ENCODE measurements around the gene ESRRA.

The ESRRA gene

GRCh38 chr11:64352995-64353714 is 47.8 kb downstream of the ESRRA start:
- DNase-seq, result no peak

DNA sequence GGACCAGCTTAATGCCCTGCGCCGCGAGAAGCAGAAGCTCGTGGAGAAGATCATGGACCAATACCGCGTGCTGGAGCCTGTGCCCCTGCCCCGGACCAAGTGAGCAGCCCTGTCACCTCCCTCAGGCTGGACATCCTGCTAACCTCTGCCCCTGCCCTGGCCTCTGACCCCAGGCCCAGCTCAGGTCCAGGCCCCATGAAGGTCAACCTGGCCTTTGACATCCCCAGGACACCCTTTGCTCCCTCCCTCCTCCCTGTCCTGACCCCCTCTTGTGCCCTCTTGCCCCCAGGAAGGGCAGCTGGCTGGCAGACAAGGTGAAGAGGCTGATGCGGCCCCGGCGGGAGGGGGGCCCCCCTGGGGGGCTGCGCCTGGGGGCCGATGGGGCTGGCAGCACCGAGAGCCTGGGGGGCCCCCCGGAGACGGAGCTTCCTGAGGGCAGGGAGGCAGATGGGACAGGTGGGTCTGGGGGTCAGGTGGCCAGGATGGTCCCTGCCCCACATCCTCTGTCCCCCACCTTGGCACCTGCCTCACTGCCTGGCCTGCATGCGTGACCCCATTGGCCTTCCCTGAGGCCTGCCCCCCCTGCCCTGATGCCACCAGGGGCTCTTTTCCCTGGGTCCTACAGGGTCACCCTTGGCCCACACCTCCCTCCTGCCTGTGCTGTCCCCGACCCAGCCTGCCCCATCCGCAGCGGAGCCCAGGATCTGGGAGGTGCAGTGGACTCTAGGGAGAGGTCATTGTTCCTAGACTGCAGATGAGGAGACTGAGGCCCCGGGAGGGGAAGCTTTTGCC is 48.6 kb downstream of the ESRRA start:
- no peak for DNase-seq

DNA sequence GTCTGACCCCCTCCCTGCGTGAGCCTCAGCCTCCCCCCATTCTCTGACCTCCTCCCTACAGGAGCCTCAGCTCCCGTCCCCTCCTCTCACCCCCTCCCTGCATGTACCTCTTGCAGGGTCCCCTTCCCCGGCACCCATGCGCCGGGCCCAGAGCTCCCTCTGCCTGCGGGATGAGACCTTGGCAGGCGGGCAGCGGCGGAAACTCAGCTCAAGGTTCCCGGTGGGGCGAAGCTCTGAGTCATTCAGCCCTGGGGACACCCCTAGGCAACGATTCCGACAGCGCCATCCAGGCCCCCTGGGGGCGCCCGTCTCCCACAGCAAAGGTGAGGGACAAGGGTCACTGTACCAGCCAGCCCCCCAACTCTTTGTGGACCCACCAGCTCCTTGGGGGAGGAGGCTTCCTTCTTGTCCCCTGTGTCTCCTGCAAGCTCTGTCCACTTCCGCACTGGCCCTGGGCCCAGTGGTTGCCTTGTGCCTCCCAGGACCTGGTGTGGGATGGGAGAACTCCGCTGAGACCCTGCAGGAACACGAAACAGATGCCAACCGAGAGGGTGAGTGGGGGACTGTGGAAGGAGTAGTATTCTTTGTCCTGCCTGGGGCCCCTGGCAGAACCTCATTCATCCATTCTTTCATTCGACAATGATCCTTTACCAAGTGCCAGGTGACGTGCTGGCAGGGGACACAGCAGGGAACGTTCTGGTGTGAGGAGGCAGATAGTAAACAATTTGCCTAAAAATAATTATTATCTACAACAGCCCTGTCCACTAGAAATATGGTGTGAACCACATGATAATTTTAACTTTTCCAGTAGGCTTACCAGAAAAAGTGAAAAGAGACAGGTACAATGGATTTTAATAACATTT is 50.0 kb downstream of the ESRRA start:
- peak; percentile 79 for DNase-seq

DNA sequence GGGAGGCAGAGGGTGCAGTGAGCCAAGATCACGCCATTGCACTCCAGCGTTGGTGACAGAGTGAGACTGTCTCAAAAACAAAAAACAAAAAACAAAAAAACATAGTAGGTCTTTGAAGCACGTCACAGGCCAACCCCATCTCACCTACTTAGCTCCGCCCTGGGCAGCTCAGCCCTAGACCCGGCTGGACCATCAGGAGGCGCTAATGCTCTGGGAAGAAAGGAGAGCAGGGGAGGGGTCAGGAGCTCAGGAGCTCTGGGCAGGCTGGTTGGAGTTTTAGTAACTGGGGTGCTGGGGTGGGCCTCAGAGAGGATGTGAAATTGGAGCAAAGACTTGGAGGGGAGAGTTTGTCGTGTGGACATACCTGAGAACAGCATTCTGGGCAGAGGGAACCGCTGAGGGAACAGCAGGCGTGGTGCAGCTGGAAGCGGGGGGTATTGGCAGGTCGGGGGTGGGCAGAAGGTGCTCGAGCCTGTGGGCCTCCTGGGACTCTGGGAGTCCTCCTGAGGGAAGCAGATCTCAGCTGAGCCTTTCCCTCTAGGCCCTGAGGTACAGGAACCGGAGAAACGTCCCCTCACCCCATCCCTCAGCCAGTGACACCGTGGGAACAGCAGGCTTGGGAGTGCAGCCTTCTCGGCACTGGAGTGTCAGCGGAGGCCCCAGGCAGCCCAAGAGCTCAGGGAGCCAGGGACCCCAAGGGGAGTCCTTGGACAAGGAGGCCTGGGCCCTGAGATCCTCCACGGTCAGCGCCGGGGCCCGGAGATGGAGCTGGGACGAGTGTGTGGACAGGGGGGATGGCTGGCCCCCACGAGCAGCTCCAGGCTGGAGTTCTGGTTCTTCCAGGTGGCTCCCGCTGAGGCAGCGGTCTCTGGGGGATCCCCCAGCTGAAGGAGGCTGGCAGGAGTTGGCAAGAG is 51.4 kb downstream of the ESRRA start:
- DNase-seq, result peak; percentile 46

DNA sequence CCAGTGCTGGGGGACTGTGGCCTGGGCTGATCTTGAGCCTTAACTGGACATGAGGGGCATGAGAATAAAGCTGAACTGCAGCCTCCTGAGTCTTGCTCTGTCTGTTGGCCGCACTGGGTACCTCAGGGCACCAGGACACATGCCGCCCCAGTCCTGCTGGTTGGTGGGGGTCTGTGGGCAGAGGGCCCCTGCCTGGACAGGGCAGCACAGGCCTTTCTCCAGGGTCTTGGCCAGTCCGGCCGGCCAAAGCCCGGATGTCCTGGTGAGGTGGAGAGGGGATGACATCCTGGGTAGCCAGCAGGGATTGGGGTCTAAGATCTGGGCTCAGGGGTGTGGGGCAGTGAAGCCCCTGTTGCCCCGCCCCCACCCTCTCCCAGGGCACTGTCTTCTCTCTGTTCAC is 52.1 kb downstream of the ESRRA start:
- no peak for DNase-seq

DNA sequence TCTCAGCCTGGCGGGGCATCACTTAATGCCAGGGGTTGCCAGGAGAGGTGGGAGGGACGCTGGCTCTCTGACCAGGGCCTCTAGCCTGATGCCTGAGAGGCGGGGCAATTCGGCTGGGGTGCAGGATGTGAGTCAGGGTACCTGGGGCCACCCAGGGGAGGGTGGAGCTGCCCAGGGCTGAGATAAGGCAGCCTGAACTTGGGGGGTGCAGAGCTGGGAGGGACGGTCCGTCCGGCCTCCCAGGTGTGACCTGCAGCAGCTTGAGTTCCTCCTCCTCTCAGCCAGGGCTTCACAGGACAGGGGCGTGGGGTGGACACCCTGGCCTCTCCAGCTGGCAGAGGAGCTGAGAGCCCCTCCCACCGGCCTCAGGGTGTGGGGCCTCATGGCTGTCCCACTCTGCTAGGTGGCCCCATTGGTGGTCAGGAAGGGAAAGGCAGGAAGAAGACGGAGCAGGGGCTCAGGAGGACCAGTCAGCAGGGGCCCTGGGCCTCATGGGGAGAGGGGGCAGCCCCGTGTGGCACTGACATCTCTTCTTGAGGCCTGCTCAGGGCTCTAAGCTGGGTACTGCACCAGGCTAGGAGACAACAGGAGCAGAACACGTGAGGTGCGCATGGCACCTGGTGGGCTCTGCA is 52.7 kb downstream of the ESRRA start:
- peak; percentile 93 for DNase-seq

- no peak for DNase-seq
These were observed 53.2 kb downstream of the ESRRA start for GRCh38 chr11:64358536-64358906.

DNA sequence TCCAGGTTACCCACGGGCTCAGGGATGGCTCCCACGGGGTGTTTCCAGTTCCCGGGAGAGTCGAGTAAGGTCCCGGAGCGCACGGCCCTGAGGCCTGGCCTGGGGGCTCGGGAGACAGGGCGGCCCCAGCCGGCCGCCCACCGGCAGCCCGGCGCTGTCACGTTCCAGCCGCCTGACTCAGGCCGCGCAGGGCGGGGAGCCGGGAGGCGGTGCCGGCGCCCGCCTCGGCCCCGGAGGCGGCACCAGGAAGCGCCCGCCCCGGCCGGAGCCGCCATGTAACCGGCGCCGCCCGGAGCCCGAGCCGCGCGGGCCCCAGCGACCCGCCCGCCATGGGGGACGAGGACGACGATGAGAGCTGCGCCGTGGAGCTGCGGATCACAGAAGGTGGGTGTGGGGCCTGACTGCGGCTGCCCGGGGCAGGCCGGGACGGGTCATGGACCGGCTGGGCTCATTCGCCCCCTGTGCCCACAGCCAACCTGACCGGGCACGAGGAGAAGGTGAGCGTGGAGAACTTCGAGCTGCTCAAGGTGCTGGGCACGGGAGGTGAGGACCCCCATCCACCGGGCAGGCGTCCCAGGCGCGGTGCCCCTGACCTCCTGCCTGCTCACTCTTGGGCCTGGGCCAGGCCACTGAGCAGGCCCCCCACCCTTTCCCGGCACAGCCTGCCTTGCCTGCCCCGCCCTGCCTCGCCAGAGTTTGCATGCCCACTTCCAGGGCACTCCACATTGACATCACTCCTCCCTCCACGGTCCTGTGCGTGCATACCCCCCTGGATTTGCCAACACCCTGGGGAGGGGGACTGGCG is 53.8 kb downstream of the ESRRA start, which contains the start of gene RPS6KA4:
RPS6KA4 (plus strand) TSS at position 256 of the 805 bp plus-strand sequence; CDS start at position 330, 74 bp downstream.
- DNase-seq, result peak; percentile 61

- no peak for DNase-seq
These were observed 54.6 kb downstream of the ESRRA start for GRCh38 chr11:64359712-64360445.

DNA sequence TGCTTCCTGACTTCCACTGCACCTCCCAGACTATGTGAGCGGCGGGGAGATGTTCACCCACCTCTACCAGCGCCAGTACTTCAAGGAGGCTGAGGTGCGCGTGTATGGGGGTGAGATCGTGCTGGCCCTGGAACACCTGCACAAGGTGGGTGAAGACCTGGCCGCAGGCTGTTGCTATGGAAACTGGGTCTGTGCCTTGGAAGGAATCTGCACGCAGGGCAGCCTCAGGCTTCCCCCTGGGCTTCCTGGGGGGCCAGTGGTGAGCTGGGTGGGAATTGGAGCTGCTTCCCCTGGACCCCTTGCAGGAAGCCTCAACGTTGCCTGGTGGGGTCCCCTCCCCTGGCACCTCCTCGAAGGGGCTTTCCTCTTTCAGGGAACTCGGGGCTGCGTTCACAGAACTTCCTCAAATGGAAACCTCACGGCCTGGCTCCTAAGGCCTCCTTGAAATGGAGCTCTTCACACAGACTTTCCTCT is 55.2 kb downstream of the ESRRA start:
- no peak for DNase-seq

DNA sequence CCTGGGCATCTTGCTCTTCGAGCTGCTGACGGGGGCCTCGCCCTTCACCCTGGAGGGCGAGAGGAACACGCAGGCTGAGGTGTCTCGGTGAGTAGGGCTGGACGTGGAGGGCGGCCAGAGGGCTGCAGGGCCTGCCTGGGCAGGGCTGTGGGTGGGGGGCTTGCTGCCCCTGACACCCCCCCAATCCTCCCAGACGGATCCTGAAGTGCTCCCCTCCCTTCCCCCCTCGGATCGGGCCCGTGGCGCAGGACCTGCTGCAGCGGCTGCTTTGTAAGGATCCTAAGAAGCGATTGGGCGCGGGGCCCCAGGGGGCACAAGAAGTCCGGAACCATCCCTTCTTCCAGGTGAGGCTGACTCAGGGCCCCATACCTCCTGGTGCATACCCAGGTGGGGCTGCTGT is 56.3 kb downstream of the ESRRA start:
- DNase-seq, result no peak

- DNase-seq, result no peak
These were observed 57.0 kb downstream of the ESRRA start for GRCh38 chr11:64362339-64362738.

- DNase-seq, result no peak
These were observed 59.1 kb downstream of the ESRRA start for GRCh38 chr11:64364435-64364834.

- no peak for DNase-seq
These were observed 59.6 kb downstream of the ESRRA start for GRCh38 chr11:64364911-64365310.
